ENCODE measurements around the gene TCAF1.
"Not testable (repeated sequence)": the region's sequence is repeated elsewhere in the genome, so short reads cannot be mapped to it uniquely, and the experiment has no call there.

Gene TCAF1

GRCh38 chr7:143850682-143851081 is 51.3 kb downstream of the TCAF1 start:
- TF ChIP-seq POLR2A (IDR thresholded peaks at IDR 0.05; ENCODE audit: low read depth, low read length): no peak
- DNase-seq (ENCODE audit: insufficient read length, low spot score): no peak
- FAIRE-seq: peak; percentile 38

GRCh38 chr7:143849785-143850479 is 52.0 kb downstream of the TCAF1 start:
- no peak for FAIRE-seq
- no peak for DNase-seq (ENCODE audit: insufficient read length, low spot score)
- no peak for TF ChIP-seq POLR2A (IDR thresholded peaks at IDR 0.05; ENCODE audit: low read depth, low read length)

- no peak for TF ChIP-seq POLR2A (IDR thresholded peaks at IDR 0.05; ENCODE audit: low read depth, low read length)
- FAIRE-seq (no peak), DNase-seq (ENCODE audit: insufficient read length, low spot score) (no peak)
These were observed 53.8 kb downstream of the TCAF1 start for GRCh38 chr7:143848192-143848591.

- no peak for DNase-seq (ENCODE audit: insufficient read length, low spot score)
- TF ChIP-seq POLR2A (IDR thresholded peaks at IDR 0.05; ENCODE audit: low read depth, low read length): no peak
- no peak for FAIRE-seq
These were observed 55.3 kb downstream of the TCAF1 start for GRCh38 chr7:143846692-143847091.

- not testable (repeated sequence) for FAIRE-seq; DNase-seq (ENCODE audit: insufficient read length, low spot score)
These were observed 60.3 kb downstream of the TCAF1 start for GRCh38 chr7:143841696-143842095.

GRCh38 chr7:143840062-143840461 is 61.9 kb downstream of the TCAF1 start:
- not testable (repeated sequence) for DNase-seq (ENCODE audit: insufficient read length, low spot score); FAIRE-seq

GRCh38 chr7:143837223-143837622 is 64.8 kb downstream of the TCAF1 start:
- FAIRE-seq: peak; percentile 84

GRCh38 chr7:143836622-143837021 is 65.4 kb downstream of the TCAF1 start:
- peak; percentile 88 for FAIRE-seq
- not testable (repeated sequence) for DNase-seq (ENCODE audit: insufficient read length, low spot score)

More at GRCh38 chr7:143837223-143837622, 64.8 kb downstream of the TCAF1 start:
- DNase-seq (ENCODE audit: insufficient read length, low spot score): not testable (repeated sequence)

- not testable (repeated sequence) for DNase-seq (ENCODE audit: insufficient read length, low spot score)
- FAIRE-seq: peak; percentile 92
These were observed 65.9 kb downstream of the TCAF1 start for GRCh38 chr7:143836088-143836487.

GRCh38 chr7:143826578-143826977 is 75.4 kb downstream of the TCAF1 start:
- DNase-seq (ENCODE audit: insufficient read length, low spot score); FAIRE-seq: not testable (repeated sequence)

GRCh38 chr7:143824295-143825135 is 77.5 kb downstream of the TCAF1 start:
- DNase-seq (ENCODE audit: insufficient read length, low spot score); FAIRE-seq: not testable (repeated sequence)

- FAIRE-seq; DNase-seq (ENCODE audit: insufficient read length, low spot score): not testable (repeated sequence)
These were observed 78.2 kb downstream of the TCAF1 start for GRCh38 chr7:143823634-143824294.

- DNase-seq (ENCODE audit: insufficient read length, low spot score); FAIRE-seq: not testable (repeated sequence)
These were observed 80.3 kb downstream of the TCAF1 start for GRCh38 chr7:143821392-143822277.

- DNase-seq (ENCODE audit: insufficient read length, low spot score); FAIRE-seq: not testable (repeated sequence)
These were observed 84.1 kb downstream of the TCAF1 start for GRCh38 chr7:143817873-143818272.

- not testable (repeated sequence) for DNase-seq (ENCODE audit: insufficient read length, low spot score); FAIRE-seq
These were observed 85.4 kb downstream of the TCAF1 start for GRCh38 chr7:143816471-143817133.

GRCh38 chr7:143810639-143811038 is 91.3 kb downstream of the TCAF1 start:
- not testable (repeated sequence) for DNase-seq (ENCODE audit: insufficient read length, low spot score); FAIRE-seq

- DNase-seq (ENCODE audit: insufficient read length, low spot score): not testable (repeated sequence)
- peak; percentile 96 for FAIRE-seq
These were observed 95.3 kb downstream of the TCAF1 start for GRCh38 chr7:143806664-143807071.
